Measurements from ENCODE around the gene HIBADH.

- TF ChIP-seq CTCF (IDR thresholded peaks at IDR 0.05 in 2 of 3, conservative IDR thresholded peaks at IDR 0.05 in 1 of 3; ENCODE audit: control insufficient read depth in 2 of 3, extremely low read depth in 1 of 3, insufficient read depth in 1 of 3, low read depth in 3 of 3, low read length in 3 of 3) = no peak
- no peak for TF ChIP-seq ZNF274 (IDR thresholded peaks at IDR 0.05; ENCODE audit: insufficient read depth, insufficient read length)
- TF ChIP-seq EZH2 (IDR thresholded peaks at IDR 0.05; ENCODE audit: borderline replicate concordance, control insufficient read depth, low read depth, low read length) = no peak
- TF ChIP-seq DPF2 (IDR thresholded peaks at IDR 0.05) = no peak
- TF ChIP-seq JUND (IDR thresholded peaks at IDR 0.05; ENCODE audit: low read depth, low read length) = no peak
- no peak for TF ChIP-seq ZBTB33 (IDR thresholded peaks at IDR 0.05)
- no peak for TF ChIP-seq NFYB (IDR thresholded peaks at IDR 0.05; ENCODE audit: insufficient read depth, low read depth, low read length)
- no peak for TF ChIP-seq MXI1 (IDR thresholded peaks at IDR 0.05; ENCODE audit: low read depth, low read length)
- TF ChIP-seq NR2F1 (conservative IDR thresholded peaks at IDR 0.05) = no peak
Measured at GRCh38 chr7:27523321-27523720, 139.4 kb downstream of the HIBADH start.
